H1 (cell line): Measurements from ENCODE around the gene PHC2. TPM values are rescaled to one million over a fixed set of nuclear protein-coding genes. Genes with fewer than 3 reads are reported as not detected.

ENCODE experiments used
- CTCF ChIA-PET: fragments of 300-600 bp; sonication (Branson Sonifier 250); formaldehyde crosslinking; loops from one replicate; lab custom pipeline; 2021; ENCODE audit not compliant: partially characterized antibody; lab: Charles Lee
- POLR2A ChIA-PET: fragments of 300-600 bp; sonication (Branson Sonifier 250); formaldehyde crosslinking; loops from one replicate; lab custom pipeline; 2021; ENCODE audit warnings: inconsistent platforms; ENCODE audit not compliant: partially characterized antibody; lab: Charles Lee
- DNase-seq, 2 experiments: peaks; one replicate each; pipeline versions ENCODE4 v3.0.0 to v3.0.0-alpha.2; 2010 to 2022; ENCODE audit warnings: low spot score in 2 of 2, low read depth in 1 of 2, mixed read lengths in 1 of 2
- FAIRE-seq: peaks from 2 replicates; lab custom pipeline; 2011; peaks lifted over from hg19 to GRCh38; lab: Jason Lieb, UNC
- H2AFZ ChIP-seq: 2 replicates; pipeline ENCODE4 v1.8.1; 2012; ENCODE audit warnings: low read length, inconsistent platforms
- H2AK5ac ChIP-seq: 2 replicates; pipeline ENCODE4 v1.6.1; 2013; ENCODE audit warnings: low read depth, low read length
- H2BK120ac ChIP-seq: replicated peaks from 2 replicates; pipeline ENCODE3; 2013; ENCODE audit warnings: low read depth, low read length, inconsistent platforms
- H2BK12ac ChIP-seq: 2 replicates; pipeline ENCODE4 v1.6.1; 2013; ENCODE audit warnings: low read depth, low read length
- H2BK15ac ChIP-seq: 2 replicates; pipeline ENCODE4 v1.6.1; 2013; ENCODE audit warnings: low read length
- H2BK20ac ChIP-seq: 2 replicates; pipeline ENCODE4 v1.6.1; 2013; ENCODE audit warnings: low read length
- H2BK5ac ChIP-seq: 2 replicates; pipeline ENCODE4 v1.6.1; 2013; ENCODE audit warnings: low read depth, low read length
- H3K14ac ChIP-seq: 2 replicates; pipeline ENCODE4 v1.6.1; 2013; ENCODE audit warnings: inconsistent platforms; ENCODE audit not compliant: insufficient read length
- H3K18ac ChIP-seq: 2 replicates; pipeline ENCODE4 v1.6.1; 2013; ENCODE audit warnings: low read length; ENCODE audit errors: extremely low read depth
- H3K23ac ChIP-seq: 2 replicates; pipeline ENCODE4 v1.6.1; 2013; ENCODE audit warnings: inconsistent platforms; ENCODE audit not compliant: insufficient read length
- H3K23me2 ChIP-seq: 2 replicates; pipeline ENCODE4 v1.6.1; 2013; ENCODE audit warnings: low read depth, low read length
- H3K27ac ChIP-seq: 2 replicates; pipeline ENCODE4 v1.6.1; 2011; ENCODE audit warnings: low read depth, low read length, inconsistent platforms
- H3K27me3 ChIP-seq, 4 experiments: replicated peaks in 1 of 4; 1 replicate in 1 of 4; 2 replicates in 3 of 4; pipeline versions ENCODE4 v1.6.1 to v1.8.1; 2011 to 2013; ENCODE audit warnings: low read length in 3 of 4, mild to moderate bottlenecking in 3 of 4, inconsistent platforms in 2 of 4, mixed read lengths in 2 of 4, moderate library complexity in 1 of 4; ENCODE audit not compliant: control insufficient read depth in 3 of 4, insufficient read depth in 3 of 4; ENCODE audit errors: extremely low read depth in 1 of 4
- H3K36me3 ChIP-seq, 4 experiments: 2 replicates each; pipeline versions ENCODE4 v1.6.1 to v1.8.1; 2011 to 2013; ENCODE audit warnings: mild to moderate bottlenecking in 4 of 4, low read length in 3 of 4, moderate library complexity in 2 of 4, control low read depth in 1 of 4, inconsistent platforms in 1 of 4; ENCODE audit not compliant: insufficient read depth in 4 of 4, control insufficient read depth in 2 of 4
- H3K4ac ChIP-seq: replicated peaks from 2 replicates; pipeline ENCODE3; 2013; ENCODE audit warnings: low read length, low read depth, mixed read lengths, inconsistent platforms; ENCODE audit not compliant: insufficient read length
- H3K4me1 ChIP-seq, 4 experiments: replicated peaks in 1 of 4; 1 replicate in 1 of 4; 2 replicates in 3 of 4; pipeline versions ENCODE4 v1.6.1 to v1.8.1; 2011 to 2013; ENCODE audit warnings: low read length in 3 of 4, inconsistent platforms in 2 of 4, mixed read lengths in 1 of 4; ENCODE audit not compliant: insufficient read depth in 4 of 4, control insufficient read depth in 3 of 4
- H3K4me2 ChIP-seq, 2 experiments: 2 replicates each; pipeline versions ENCODE4 v1.6.1 to v1.8.1; 2011 to 2013; ENCODE audit warnings: low read depth in 2 of 2, low read length in 2 of 2, control low read depth in 1 of 2, inconsistent platforms in 1 of 2, mild to moderate bottlenecking in 1 of 2; ENCODE audit not compliant: insufficient read depth in 1 of 2
- H3K4me3 ChIP-seq, 4 experiments: fragments of 200-600, 300-600 bp in 1 of 4; sonication (generic), shearing (Covaris generic), sonication (Bioruptor Twin) in 1 of 4; 2 replicates each; pipeline versions ENCODE4 v1.5.1 to v1.8.1; 2011 to 2016; ENCODE audit warnings: low read length in 4 of 4, low read depth in 3 of 4, control low read depth in 2 of 4, inconsistent platforms in 2 of 4, mild to moderate bottlenecking in 2 of 4, mixed read lengths in 1 of 4, moderate library complexity in 1 of 4; ENCODE audit not compliant: insufficient read depth in 2 of 4; ENCODE audit errors: extremely low read depth in 1 of 4
- H3K56ac ChIP-seq: replicated peaks from 2 replicates; pipeline ENCODE3; 2013; ENCODE audit warnings: low read depth, mild to moderate bottlenecking, mixed read lengths, low read length, inconsistent platforms; ENCODE audit not compliant: insufficient read length
- H3K79me1 ChIP-seq: 2 replicates; pipeline ENCODE4 v1.6.1; 2013; ENCODE audit warnings: low read depth, low read length, control low read depth
- H3K79me2 ChIP-seq, 2 experiments: 2 replicates each; pipeline versions ENCODE4 v1.6.1 to v1.8.1; 2012 to 2013; ENCODE audit warnings: low read length in 2 of 2, mild to moderate bottlenecking in 2 of 2, inconsistent platforms in 1 of 2; ENCODE audit not compliant: insufficient read depth in 2 of 2, control insufficient read depth in 1 of 2
- H3K9ac ChIP-seq, 4 experiments: replicated peaks in 1 of 4; 1 replicate in 1 of 4; 2 replicates in 3 of 4; pipeline versions ENCODE4 v1.6.1 to v1.8.1; 2011 to 2013; ENCODE audit warnings: low read depth in 3 of 4, low read length in 3 of 4, control low read depth in 2 of 4, mild to moderate bottlenecking in 2 of 4, moderate library complexity in 2 of 4, inconsistent platforms in 1 of 4; ENCODE audit errors: extremely low read depth in 1 of 4
- H3K9me3 ChIP-seq, 2 experiments: 2 replicates each; pipeline versions ENCODE4 v1.6.1 to v1.8.1; 2012 to 2013; ENCODE audit warnings: mild to moderate bottlenecking in 2 of 2, moderate library complexity in 2 of 2, control low read depth in 1 of 2, inconsistent platforms in 1 of 2, low read depth in 1 of 2, low read length in 1 of 2, mixed read lengths in 1 of 2; ENCODE audit not compliant: insufficient read depth in 2 of 2
- H4K20me1 ChIP-seq, 2 experiments: replicated peaks in 1 of 2; 2 replicates each; pipeline versions ENCODE3 to v1.8.1; 2011 to 2013; ENCODE audit warnings: inconsistent platforms in 2 of 2, low read length in 2 of 2, mild to moderate bottlenecking in 1 of 2; ENCODE audit not compliant: insufficient read depth in 2 of 2, control insufficient read depth in 1 of 2
- H4K5ac ChIP-seq: 2 replicates; pipeline ENCODE4 v1.6.1; 2013; ENCODE audit warnings: low read length, low read depth, mixed read lengths, inconsistent platforms; ENCODE audit not compliant: insufficient read length
- H4K8ac ChIP-seq: 2 replicates; pipeline ENCODE4 v1.8.0; 2013; ENCODE audit warnings: mild to moderate bottlenecking, moderate library complexity, low read length, inconsistent platforms; ENCODE audit not compliant: insufficient read depth; ENCODE audit errors: extremely low read depth
- H4K91ac ChIP-seq: replicated peaks from 2 replicates; pipeline ENCODE3; 2013; ENCODE audit warnings: low read length, mixed read lengths, inconsistent platforms; ENCODE audit not compliant: insufficient read length
- EGR1 ChIP-seq: IDR thresholded peaks from 2 replicates; pipeline ENCODE4 v1.6.1; 2011; ENCODE audit warnings: low read depth, low read length, borderline replicate concordance
- EZH2 ChIP-seq: fragments of 200-600 bp; sonication (generic); IDR thresholded peaks from 2 replicates; pipeline ENCODE4 v1.7.1; 2012; ENCODE audit warnings: low read depth, mild to moderate bottlenecking, moderate library complexity, low read length, inconsistent platforms; ENCODE audit not compliant: severe bottlenecking
- GTF2F1 ChIP-seq: IDR thresholded peaks from 2 replicates; pipeline ENCODE4 v1.6.1; 2012; ENCODE audit warnings: low read depth, low read length, improper control_type of control experiment, borderline replicate concordance
- JUND ChIP-seq: IDR thresholded peaks from 2 replicates; pipeline ENCODE4 v1.6.1; 2011; ENCODE audit warnings: mild to moderate bottlenecking, improper control_type of control experiment, low read length
- YY1 ChIP-seq: IDR thresholded peaks from 2 replicates; pipeline ENCODE4 v1.6.1; 2011; ENCODE audit warnings: low read depth, mild to moderate bottlenecking, low read length
- WGBS, 2 experiments: shearing (Covaris generic) in 1 of 2; methylation state at CpG; one replicate each; pipeline versions ENCODE4 v1.1.6 to v1.1.7; 2013 to 2015; ENCODE audit warnings: low lambda C conversion rate in 2 of 2, mixed read lengths in 2 of 2, inconsistent platforms in 1 of 2, low coverage in 1 of 2, missing lambda C conversion rate in 1 of 2; ENCODE audit not compliant: insufficient replicate concordance in 2 of 2, insufficient coverage in 1 of 2, insufficient read length in 1 of 2; ENCODE audit errors: extremely low coverage in 1 of 2, missing lambda C conversion rate in 1 of 2; 5-methylcytosine and 5-hydroxymethylcytosine counted together
- polyA plus RNA-seq, 7 experiments: library from polyadenylated mRNA; depleted of rRNA in 3 of 7; stranded (reverse) in 5 of 7; unstranded in 2 of 7; fragments of >200 nt in 5 of 7; fragments of 200-250 nt in 2 of 7; gene quantifications; 1 replicate in 5 of 7; 2 replicates in 1 of 7; 4 replicates in 1 of 7; pipeline versions ENCODE4 v1.2.1 to v1.2.3, GENCODE V29; 2011 to 2013; ENCODE audit warnings: missing spikeins in 2 of 7, mixed read lengths in 2 of 7
- total RNA-seq: library from RNA; stranded (reverse); fragmentation: NEBNext Ultra II Directional; extraction: Animal tissue kit (Norgen Biotek cat#: 25700); gene quantifications from 2 replicates; pipeline ENCODE4 v1.2.1, GENCODE V29; 2021

PHC2 gene
- total and polyA plus RNA-seq, 2 of the 8 experiments (the other 6 are each of a cell fraction or from before 2014, with no cell fraction given) = 5.6 to 14.2 TPM

DNA sequence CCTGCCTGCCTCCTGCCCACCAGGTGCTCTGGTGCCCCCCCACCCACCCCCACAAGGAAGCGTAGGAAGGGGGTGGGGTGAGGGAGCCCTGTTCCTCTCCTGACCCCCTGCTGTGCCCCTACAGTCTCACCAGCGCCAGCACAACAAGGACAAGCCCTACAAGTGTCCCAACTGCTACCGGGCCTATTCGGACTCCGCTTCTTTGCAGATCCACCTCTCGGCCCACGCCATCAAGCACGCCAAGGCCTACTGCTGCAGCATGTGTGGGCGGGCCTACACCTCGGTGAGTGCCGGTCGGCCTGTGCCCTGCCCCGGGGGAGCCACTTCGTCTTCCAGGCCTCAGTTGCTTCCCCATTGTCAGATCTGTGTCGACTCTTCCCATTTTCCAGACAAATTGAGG, 135.9 kb downstream of the PHC2 start:
- ChIA-PET CTCF (interaction anchor here (0.6 to 7.8 kb wide), 52 partner anchors 8 to 400 kb away, joined by 3 to 180 read pairs (median 6); partner anchors contain the start of genes A3GALT2, TRIM62 and ZSCAN20), POLR2A (interaction anchor here (0.6 to 0.8 kb wide), 2 partner anchors 75 to 164 kb away, joined by 3 read pairs; no protein-coding TSS in a partner anchor)
- H3K23me2 ChIP-seq = no peaks in the 10 kb centered on the region
- no peak for FAIRE-seq
- no peak overlapping the region for H4K5ac ChIP-seq
- H3K4me3 ChIP-seq = no peak overlapping the region
- 93% methylated on average over 13 of the region's 15 CpGs; no CpG with 5 or more reads in 1 of the 2 experiments for WGBS, 2 experiments
- H2BK12ac ChIP-seq = no peak overlapping the region
- H2AFZ ChIP-seq = no peak overlapping the region
- H3K79me2 ChIP-seq = no peaks in the 10 kb centered on the region
- H4K20me1 ChIP-seq = peaks cover 2 to 8% of the 10 kb centered on the region in 2 experiments
- no peak overlapping the region for H2AK5ac ChIP-seq
- H2BK15ac ChIP-seq = no peak overlapping the region
- H4K8ac ChIP-seq = no peak overlapping the region
- H3K4ac ChIP-seq = no peak overlapping the region
- DNase-seq = no peak
- H3K56ac ChIP-seq = no peak overlapping the region
- TF ChIP-seq JUND (no peak), GTF2F1 (no peak), EGR1 (no peak), YY1 (no peak), EZH2 (no peak)
- no peak overlapping the region for H3K27ac ChIP-seq
- H3K18ac ChIP-seq = peak overlapping the region; percentile 62; the same call in 1 of the 2 replicates
- no peak overlapping the region for H2BK20ac ChIP-seq
- no peak overlapping the region for H3K9ac ChIP-seq
- no peak overlapping the region for H4K91ac ChIP-seq
- peaks cover 0 to 3% (median 0%) of the 10 kb centered on the region in 4 experiments; a peak in 2 of 7 replicates for H3K4me1 ChIP-seq
- no peak overlapping the region for H2BK5ac ChIP-seq
- peaks cover 0 to 12% (median 6%) of the 10 kb centered on the region in 4 experiments; a peak in 6 of 8 replicates for H3K36me3 ChIP-seq
- H3K14ac ChIP-seq = no peak overlapping the region
- H3K79me1 ChIP-seq = 0 out of 2 replicates have a peak, but pooled peaks cover 3% of the 10 kb centered on the region
- H3K23ac ChIP-seq = no peak overlapping the region
- H3K9me3 ChIP-seq = no peaks in the 10 kb centered on the region
- no peaks in the 10 kb centered on the region for H3K27me3 ChIP-seq
- H3K4me2 ChIP-seq = no peak overlapping the region
- no peak overlapping the region for H2BK120ac ChIP-seq
